Measurements from ENCODE around the gene CLSTN2. TPM values are rescaled to one million over a fixed set of nuclear protein-coding genes. Genes with fewer than 3 reads are reported as not detected.

CLSTN2 gene
- total RNA-seq, 2 experiments from 2014 or later = 0.08 TPM; not detected in 1

DNA sequence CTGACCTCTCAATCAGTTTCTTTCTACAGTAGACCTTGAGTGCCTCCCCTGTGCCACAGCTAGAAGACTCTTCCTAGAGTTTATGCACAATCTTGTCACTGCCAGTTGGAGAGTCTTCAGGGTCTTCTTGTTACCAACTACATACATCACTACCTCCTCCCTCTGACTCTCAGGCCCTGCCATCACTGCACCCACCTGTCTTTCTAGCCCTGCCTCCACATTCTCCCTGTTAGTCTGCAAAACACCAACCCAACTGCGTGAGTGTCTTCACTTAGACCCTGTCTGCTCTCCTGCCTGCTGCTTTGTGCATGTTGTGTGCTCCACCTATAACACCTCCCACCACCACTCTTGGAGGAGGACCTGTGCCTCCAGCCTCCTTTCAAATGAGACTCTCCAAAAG is 34.4 kb downstream of the CLSTN2 start:
- no peaks in the 10 kb centered on the region for H3K9me3 Mint-ChIP-seq

DNA sequence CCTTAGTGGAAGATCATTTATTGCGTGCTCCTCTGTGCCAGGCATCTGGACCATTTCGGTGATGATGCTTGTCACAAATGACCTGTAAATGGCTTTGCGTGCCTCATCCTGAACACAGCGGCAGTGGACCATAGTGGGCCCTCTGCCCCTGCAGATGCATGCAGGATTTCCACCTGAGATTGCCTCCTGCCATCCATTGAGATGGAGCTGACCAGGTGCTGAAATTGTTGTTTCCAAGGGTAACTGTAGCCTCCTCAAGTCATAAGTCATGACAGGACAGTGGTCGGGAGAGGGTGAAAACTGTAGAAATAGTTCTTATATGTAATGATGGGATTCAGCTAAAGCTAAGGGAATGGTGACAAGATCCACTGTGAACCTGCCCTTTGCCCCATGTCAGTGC is 35.5 kb downstream of the CLSTN2 start:
- H3K27me3 Mint-ChIP-seq = peaks cover 13% of the 10 kb centered on the region
- H3K4me1 Mint-ChIP-seq = no peaks in the 10 kb centered on the region
- no peaks in the 10 kb centered on the region for H3K9me3 Mint-ChIP-seq
- H3K4me3 Mint-ChIP-seq = no peak overlapping the region
- no peak overlapping the region for H3K27ac Mint-ChIP-seq
- H3K36me3 Mint-ChIP-seq = no peaks in the 10 kb centered on the region
- DNase-seq = no peak

More for the DNA sequence above, 34.4 kb downstream of the CLSTN2 start:
- no peak for DNase-seq
- peaks cover 16% of the 10 kb centered on the region for H3K27me3 Mint-ChIP-seq
- H3K36me3 Mint-ChIP-seq = no peaks in the 10 kb centered on the region
- H3K4me3 Mint-ChIP-seq = no peak overlapping the region
- H3K4me1 Mint-ChIP-seq = no peaks in the 10 kb centered on the region
- no peak overlapping the region for H3K27ac Mint-ChIP-seq

DNA sequence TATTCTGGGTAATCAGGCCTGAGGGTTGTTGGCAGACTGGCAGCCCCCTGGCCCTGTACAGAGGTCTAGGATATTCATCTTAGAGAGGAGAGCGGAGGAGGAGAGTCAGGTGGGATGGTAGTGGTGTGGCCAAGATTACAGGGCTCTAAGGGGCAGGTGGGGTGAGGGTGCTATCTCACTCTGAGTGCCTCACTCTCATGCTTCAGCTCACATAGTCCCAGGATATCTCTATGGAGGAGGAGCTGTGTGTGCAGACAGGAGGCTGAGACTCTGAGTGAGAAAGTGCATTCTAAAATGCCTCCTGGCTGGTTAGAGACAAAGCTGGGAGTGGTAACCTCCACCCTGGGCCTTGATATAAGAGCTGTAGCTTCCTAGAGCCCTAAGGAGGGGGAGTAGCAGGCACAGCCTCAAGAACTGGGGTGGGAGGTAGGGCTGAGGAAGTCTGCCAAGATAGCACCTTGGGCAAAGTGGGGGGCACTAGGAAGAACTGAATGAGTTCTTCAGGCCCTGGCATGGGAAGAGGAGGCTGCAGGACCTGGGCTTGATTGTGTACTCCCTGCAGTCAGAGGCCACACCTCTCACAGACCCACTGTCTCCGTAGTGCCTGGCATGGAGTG is 39.9 kb downstream of the CLSTN2 start:
- H3K4me1 Mint-ChIP-seq = no peaks in the 10 kb centered on the region
- H3K4me3 Mint-ChIP-seq = no peak overlapping the region
- H3K27me3 Mint-ChIP-seq = no peaks in the 10 kb centered on the region
- DNase-seq = no peak
- no peaks in the 10 kb centered on the region for H3K36me3 Mint-ChIP-seq
- H3K27ac Mint-ChIP-seq = no peak overlapping the region
- H3K9me3 Mint-ChIP-seq = no peaks in the 10 kb centered on the region

DNA sequence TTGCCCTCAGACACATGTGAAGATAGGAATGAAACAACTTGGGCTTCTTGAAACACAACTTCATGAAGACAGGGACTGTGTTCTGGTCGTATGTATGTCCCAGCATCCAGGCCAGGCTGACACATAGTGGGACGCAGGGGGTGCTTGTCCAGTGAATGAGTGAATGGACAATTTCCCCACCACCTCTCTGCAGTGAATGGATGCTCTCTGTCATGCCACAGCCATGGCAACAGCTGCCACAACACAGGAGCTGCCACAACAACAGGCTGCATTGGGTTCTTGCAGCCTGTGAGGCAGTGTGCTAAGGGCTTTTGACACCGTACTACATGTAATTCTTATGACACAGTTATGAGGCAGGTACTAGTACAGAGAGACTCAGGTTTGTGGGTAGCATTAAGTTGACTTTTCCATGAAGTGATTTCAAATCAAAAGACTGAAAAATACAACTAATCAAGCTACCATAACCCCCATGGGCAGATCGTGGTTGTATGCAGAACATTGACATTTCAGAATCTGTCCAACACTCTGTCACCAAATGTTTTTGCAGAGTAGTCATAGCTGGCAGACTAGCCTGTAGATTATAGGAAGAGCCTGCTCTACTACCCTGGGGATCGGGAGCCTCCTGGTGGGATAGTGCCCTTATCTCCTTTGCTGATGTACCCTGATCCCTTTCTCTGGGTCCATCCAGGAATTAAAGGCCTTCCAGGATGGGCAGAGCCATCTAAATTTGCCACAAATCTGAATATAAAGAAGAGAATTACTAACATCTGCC is 40.8 kb downstream of the CLSTN2 start:
- Mint-ChIP-seq H3K27me3 (no peaks in the 10 kb centered on the region), H3K4me3 (no peak overlapping the region), H3K9me3 (no peaks in the 10 kb centered on the region), H3K27ac (no peak overlapping the region), H3K4me1 (no peaks in the 10 kb centered on the region), H3K36me3 (no peaks in the 10 kb centered on the region)
- no peak for DNase-seq

DNA sequence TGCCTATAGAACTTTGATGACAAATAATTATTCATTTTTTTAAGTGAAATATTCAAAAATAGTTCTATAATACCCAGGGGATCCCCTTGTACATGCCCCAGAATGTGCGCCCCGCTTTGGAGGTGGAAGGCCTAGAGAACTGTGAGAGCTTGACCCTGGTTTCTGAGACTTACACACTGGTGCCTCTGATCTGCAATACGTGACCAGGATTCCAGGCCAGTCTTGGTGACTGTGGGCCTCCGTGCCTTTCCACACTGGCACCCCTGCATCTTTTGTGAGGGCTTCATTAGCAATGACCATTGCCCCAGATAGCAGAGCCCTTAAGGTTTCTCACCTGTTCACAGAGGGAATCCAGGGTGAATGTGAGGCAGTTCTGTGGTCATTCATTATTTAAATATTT is 44.0 kb downstream of the CLSTN2 start:
- DNase-seq = no peak
- Mint-ChIP-seq H3K27me3 (no peaks in the 10 kb centered on the region), H3K27ac (no peak overlapping the region)

DNA sequence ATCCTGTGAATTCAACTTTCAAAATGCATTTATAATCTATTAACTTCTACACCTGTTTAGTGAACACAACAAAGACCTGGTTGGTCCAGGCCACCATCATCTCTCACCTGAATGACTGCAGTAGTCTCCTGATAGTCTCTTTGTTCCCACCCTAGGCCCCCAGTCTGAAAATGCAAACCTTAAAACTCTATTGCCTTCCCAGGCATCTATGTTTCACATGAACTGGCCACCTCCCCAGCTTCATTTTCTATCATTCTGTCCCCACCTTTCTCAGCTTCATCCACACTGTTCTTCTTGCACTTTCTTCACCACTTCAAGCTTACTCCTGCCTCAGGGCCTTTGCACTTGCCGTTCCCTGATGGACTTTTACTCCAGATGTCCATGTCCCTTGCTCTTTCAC is 45.0 kb downstream of the CLSTN2 start:
- Mint-ChIP-seq H3K4me1 (no peaks in the 10 kb centered on the region), H3K27me3 (no peaks in the 10 kb centered on the region), H3K36me3 (no peaks in the 10 kb centered on the region), H3K4me3 (no peak overlapping the region), H3K27ac (no peak overlapping the region), H3K9me3 (no peaks in the 10 kb centered on the region)
- DNase-seq = no peak

More for the DNA sequence above, 44.0 kb downstream of the CLSTN2 start:
- no peaks in the 10 kb centered on the region for H3K4me1 Mint-ChIP-seq
- no peaks in the 10 kb centered on the region for H3K9me3 Mint-ChIP-seq
- H3K4me3 Mint-ChIP-seq = no peak overlapping the region
- H3K36me3 Mint-ChIP-seq = no peaks in the 10 kb centered on the region

DNA sequence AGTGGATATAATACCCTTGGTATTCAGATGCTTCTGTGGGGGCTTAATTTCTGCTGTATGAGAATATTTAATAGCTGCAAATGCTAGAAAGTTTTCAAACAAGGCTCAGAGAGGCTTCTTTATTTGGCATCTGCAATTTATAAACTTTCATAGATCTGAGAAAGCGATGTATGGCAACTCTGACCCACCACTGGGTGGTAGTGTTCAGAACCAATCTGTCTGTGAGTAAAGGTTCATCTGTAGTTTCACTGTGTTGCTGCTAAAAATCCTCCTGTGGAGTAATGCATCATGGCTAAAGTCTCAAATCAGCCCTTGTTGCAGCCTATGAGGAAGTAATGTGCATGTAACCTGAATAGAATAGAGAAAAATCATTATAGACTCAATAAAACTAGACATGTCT is 47.4 kb downstream of the CLSTN2 start:
- no peaks in the 10 kb centered on the region for H3K36me3 Mint-ChIP-seq
- no peaks in the 10 kb centered on the region for H3K4me1 Mint-ChIP-seq
- DNase-seq = no peak
- H3K27me3 Mint-ChIP-seq = peaks cover 7% of the 10 kb centered on the region
- H3K4me3 Mint-ChIP-seq = no peak overlapping the region
- H3K27ac Mint-ChIP-seq = no peak overlapping the region
- no peaks in the 10 kb centered on the region for H3K9me3 Mint-ChIP-seq

DNA sequence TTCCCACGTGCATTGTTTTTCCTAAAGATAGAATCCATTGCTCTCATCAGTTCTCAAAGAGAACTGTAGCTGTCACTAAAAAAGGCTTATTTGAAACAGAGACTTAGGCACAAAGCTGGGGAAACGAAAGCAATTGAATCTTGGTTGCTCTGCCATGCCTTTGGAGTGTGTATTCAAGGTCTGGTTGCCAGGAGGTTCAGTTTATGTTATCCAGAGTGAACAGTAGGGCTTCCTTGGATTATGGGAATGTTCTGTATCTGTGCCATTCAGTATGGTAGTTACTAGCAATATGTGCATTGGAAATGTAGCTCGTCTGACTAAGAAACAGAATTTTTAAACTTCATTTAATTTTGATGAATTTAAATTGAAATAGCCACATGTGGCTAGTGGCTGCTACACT is 50.6 kb downstream of the CLSTN2 start:
- H3K27ac Mint-ChIP-seq = no peak overlapping the region
- H3K27me3 Mint-ChIP-seq = peaks cover 17% of the 10 kb centered on the region
- no peaks in the 10 kb centered on the region for H3K9me3 Mint-ChIP-seq

DNA sequence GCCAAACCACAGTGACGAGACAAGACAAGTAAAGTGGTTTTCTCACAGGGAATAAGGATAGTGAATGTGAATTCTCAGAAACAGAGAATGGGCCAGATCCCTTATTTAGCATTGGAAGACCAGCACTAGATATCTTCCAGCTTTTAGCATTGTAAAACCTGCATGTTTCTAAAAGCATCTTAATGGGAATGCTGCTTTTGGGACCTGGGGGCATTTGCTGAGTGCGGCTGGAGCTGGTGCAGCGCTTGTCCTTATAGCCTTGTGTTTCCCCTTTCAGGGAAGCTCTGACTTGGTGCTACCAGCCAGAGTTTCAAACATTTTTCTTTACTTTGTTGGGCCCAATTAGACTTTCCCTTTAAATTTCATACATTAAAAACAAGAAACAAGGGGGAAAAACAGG is 52.9 kb downstream of the CLSTN2 start:
- DNase-seq = no peak
- H3K4me3 Mint-ChIP-seq = no peak overlapping the region
- H3K27ac Mint-ChIP-seq = no peak overlapping the region

More for the DNA sequence above, 50.6 kb downstream of the CLSTN2 start:
- H3K4me1 Mint-ChIP-seq = no peaks in the 10 kb centered on the region
- DNase-seq = no peak
- no peak overlapping the region for H3K4me3 Mint-ChIP-seq
- H3K36me3 Mint-ChIP-seq = no peaks in the 10 kb centered on the region

DNA sequence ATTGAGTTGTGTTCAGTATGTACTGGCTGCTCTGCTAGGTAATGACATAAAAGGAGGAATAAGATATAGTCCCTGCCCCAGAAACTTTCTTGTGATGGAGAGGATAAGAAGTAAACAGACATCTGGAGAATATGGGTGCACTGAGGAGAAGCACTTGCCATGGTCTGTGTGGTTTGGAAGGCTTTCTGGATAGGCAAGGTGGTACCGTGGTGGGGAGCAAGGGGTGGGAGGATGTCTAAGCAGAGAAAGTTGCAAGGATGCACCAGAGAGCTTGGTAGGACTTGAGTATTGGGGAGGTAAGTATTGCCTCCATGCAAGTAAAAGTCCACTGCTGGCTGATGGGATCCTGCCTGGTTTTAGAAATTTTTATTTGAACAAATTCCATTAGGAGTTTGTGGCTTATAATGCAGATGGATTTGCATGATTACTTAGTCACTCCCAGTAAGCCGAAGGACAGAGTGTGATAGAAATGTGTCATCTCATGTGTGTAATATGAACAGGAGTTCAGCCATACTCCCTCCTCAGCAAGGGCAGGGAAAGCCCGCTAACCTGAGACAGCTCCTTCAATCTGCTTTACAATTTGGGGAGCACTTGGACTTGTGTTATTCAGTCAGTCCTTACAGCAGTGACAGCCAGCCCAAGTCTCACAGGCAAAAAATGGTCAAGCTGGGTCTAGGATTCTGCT is 53.6 kb downstream of the CLSTN2 start:
- H3K27me3 Mint-ChIP-seq = peaks cover 22% of the 10 kb centered on the region
- H3K27ac Mint-ChIP-seq = no peak overlapping the region
- no peak for DNase-seq
- H3K4me3 Mint-ChIP-seq = no peak overlapping the region
- H3K36me3 Mint-ChIP-seq = no peaks in the 10 kb centered on the region
- H3K4me1 Mint-ChIP-seq = no peaks in the 10 kb centered on the region
- H3K9me3 Mint-ChIP-seq = no peaks in the 10 kb centered on the region

More for the DNA sequence above, 52.9 kb downstream of the CLSTN2 start:
- H3K4me1 Mint-ChIP-seq = no peaks in the 10 kb centered on the region
- no peaks in the 10 kb centered on the region for H3K9me3 Mint-ChIP-seq
- H3K36me3 Mint-ChIP-seq = no peaks in the 10 kb centered on the region
- H3K27me3 Mint-ChIP-seq = peaks cover 22% of the 10 kb centered on the region

DNA sequence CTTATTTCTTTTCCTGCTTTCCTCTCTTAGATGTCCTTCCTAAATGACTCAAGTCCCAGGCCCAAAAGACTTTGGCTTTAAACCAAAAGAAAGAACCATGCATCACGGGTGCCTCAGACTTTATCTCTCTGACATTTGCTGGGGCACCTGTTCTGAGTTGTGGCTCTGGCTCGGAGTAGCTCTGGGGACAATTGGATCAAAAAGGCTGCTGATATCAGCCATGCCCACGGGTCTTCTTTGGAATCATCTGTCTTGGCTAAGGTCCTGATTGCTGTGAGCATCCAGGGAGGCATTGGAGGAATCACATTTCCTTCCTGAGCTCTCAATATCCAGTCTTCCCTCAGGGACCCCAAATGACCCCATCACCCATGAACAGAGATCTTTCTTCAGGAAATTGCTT is 59.9 kb downstream of the CLSTN2 start:
- Mint-ChIP-seq H3K9me3 (no peaks in the 10 kb centered on the region), H3K4me1 (no peaks in the 10 kb centered on the region), H3K36me3 (no peaks in the 10 kb centered on the region), H3K4me3 (no peak overlapping the region), H3K27me3 (peaks cover 27% of the 10 kb centered on the region), H3K27ac (no peak overlapping the region)
- no peak for DNase-seq

DNA sequence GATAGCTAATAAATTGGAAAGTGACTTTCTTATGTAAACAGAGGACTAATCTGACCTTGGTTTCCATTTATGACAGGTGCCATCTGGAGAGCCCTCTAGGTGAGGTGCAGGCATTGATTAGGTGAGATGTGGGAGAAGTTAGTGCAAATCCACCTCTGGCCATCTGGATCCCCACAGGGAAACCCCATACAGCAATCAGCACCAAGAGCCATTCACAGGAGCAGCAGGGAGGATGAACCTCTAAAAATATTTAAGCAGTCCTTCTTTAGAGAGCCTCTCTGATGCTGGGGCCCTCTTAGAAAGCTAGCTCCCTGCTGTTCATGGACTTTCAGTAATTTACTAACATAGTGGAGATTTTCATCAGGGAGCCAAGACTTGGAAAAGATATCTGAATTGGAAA is 69.3 kb downstream of the CLSTN2 start:
- H3K27ac Mint-ChIP-seq = no peak overlapping the region
- no peak overlapping the region for H3K4me3 Mint-ChIP-seq

DNA sequence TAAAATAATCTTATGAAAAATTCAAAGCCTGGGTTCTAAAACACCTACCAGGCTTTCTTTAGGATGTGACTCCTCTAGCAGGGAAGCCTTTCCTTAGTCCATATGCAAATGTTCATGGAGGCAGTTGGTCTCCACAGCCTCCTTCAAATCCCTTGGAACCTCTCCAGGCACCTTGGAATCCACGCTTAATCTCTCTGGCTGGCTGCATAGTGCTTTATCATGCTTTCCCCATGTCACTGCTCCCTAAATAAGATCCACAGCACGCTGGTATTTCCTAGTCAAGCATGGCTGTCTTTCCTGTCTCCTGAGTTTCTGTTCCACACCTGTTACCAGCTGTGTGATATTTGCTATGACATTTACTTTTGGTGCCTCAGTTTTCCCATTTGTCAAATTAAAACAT is 71.3 kb downstream of the CLSTN2 start:
- no peak overlapping the region for H3K4me3 Mint-ChIP-seq
- no peaks in the 10 kb centered on the region for H3K4me1 Mint-ChIP-seq
- no peak overlapping the region for H3K27ac Mint-ChIP-seq
- peaks cover 15% of the 10 kb centered on the region for H3K27me3 Mint-ChIP-seq
- no peaks in the 10 kb centered on the region for H3K9me3 Mint-ChIP-seq
- no peaks in the 10 kb centered on the region for H3K36me3 Mint-ChIP-seq
- DNase-seq = no peak

More for the DNA sequence above, 69.3 kb downstream of the CLSTN2 start:
- Mint-ChIP-seq H3K36me3 (no peaks in the 10 kb centered on the region), H3K9me3 (no peaks in the 10 kb centered on the region), H3K27me3 (peaks cover 24% of the 10 kb centered on the region), H3K4me1 (no peaks in the 10 kb centered on the region)
- DNase-seq = no peak

DNA sequence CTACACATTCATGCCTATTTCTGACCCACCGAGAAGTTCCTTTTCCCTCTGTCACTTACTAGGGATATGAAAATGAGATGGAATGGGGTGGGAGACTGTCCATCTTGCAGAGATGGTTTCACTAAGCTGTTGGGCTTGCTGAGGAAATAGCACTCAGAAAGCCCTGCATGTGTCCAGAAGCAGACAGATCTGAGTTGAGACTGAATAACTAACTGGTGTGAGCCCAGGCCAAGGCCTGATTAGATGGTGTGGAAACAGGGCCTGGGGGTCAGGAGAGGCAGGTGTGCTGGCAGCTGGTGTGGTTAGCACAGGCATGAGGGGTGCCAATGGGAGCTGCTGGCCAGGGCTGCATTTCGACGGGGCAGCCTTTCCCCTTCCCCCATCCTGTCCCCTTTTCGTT is 72.1 kb downstream of the CLSTN2 start:
- no peaks in the 10 kb centered on the region for H3K4me1 Mint-ChIP-seq
- no peak overlapping the region for H3K27ac Mint-ChIP-seq
- H3K9me3 Mint-ChIP-seq = no peaks in the 10 kb centered on the region
- no peak overlapping the region for H3K4me3 Mint-ChIP-seq
- no peak for DNase-seq
- no peaks in the 10 kb centered on the region for H3K36me3 Mint-ChIP-seq
- H3K27me3 Mint-ChIP-seq = peaks cover 15% of the 10 kb centered on the region

Data from activated naive CD8-positive, alpha-beta T cell treated with anti-CD3 and anti-CD28 coated beads for 36 hours (primary cell).